Right lobe of liver (tissue), 6 donors: Measurements from ENCODE around the gene GGTLC2. TPM values are rescaled to one million over a fixed set of nuclear protein-coding genes. Genes with fewer than 3 reads are reported as not detected.

Experiments used
- ATAC-seq, 4 donors: fragments of 200-7000 bp; cut with Tn5 transposase; one replicate each; pipeline ENCODE4 v1.9.1; 2020; ENCODE audit warnings: mild to moderate bottlenecking in 4 of 4, moderate library complexity in 4 of 4
- DNase-seq, 3 donors: peaks; one replicate each; pipeline ENCODE4 v3.0.0-alpha.2; 2020
- H3K27ac ChIP-seq, 3 donors: fragments of 200-600 bp; one replicate each; pipeline ENCODE4 v1.8.0; 2022
- H3K27me3 ChIP-seq, 2 donors: fragments of 200-600 bp; one replicate each; pipeline ENCODE4 v1.8.0; 2022
- H3K36me3 ChIP-seq, 4 donors: fragments of 200-600 bp; sonication (generic) in 1 of 4; one replicate each; pipeline versions ENCODE4 v1.5.1 to v1.8.0; 2017 to 2022; ENCODE audit warnings: control low read depth in 1 of 4
- H3K4me1 ChIP-seq, 4 donors: fragments of 200-600 bp; sonication (generic) in 1 of 4; one replicate each; pipeline versions ENCODE4 v1.5.1 to v1.8.0; 2017 to 2022; ENCODE audit warnings: control low read depth in 1 of 4
- H3K4me3 ChIP-seq, 3 donors: fragments of 200-600 bp; one replicate each; pipeline ENCODE4 v1.8.0; 2022
- H3K9me3 ChIP-seq, 4 donors: fragments of 200-600 bp; sonication (generic) in 1 of 4; one replicate each; pipeline versions ENCODE4 v1.5.1 to v1.8.0; 2017 to 2022; ENCODE audit warnings: control low read depth in 1 of 4
- POLR2A ChIP-seq: fragments of 450-650 bp; IDR thresholded peaks from one replicate; pipeline ENCODE4 v1.6.1; 2017; ENCODE audit warnings: antibody characterized with exemption, mild to moderate bottlenecking
- WGBS: methylation state at CpG from one replicate; pipeline ENCODE4 v1.1.6; 2018; ENCODE audit warnings: low coverage, low lambda C conversion rate; ENCODE audit not compliant: insufficient coverage; ENCODE audit errors: missing lambda C conversion rate; 5-methylcytosine and 5-hydroxymethylcytosine counted together
- intact Hi-C, 2 donors: fragments of 100-400 bp; cut with DNase I; formaldehyde crosslinking; loops; one replicate each; pipeline versions ENCODE4 v1.11.2 to v1.14.1; 2022
- total RNA-seq, 6 experiments: library from RNA; depleted of rRNA in 2 of 6; stranded (reverse); fragments of >200 nt in 2 of 6; fragmentation: NEBNext Ultra II Directional in 3 of 6; extraction: Animal tissue kit (Norgen Biotek cat#: 25700) in 3 of 6; gene quantifications; one replicate each; pipeline versions ENCODE4 v1.1.0 to v1.2.4, GENCODE V29; 2016 to 2023
- TF ChIP-seq, protein P1 (sequence below), 4 donors: fragments of 200-600 bp in 3 of 4; fragments of 450-650 bp in 1 of 4; IDR thresholded peaks; one replicate each; pipeline versions ENCODE4 v1.5.1 to v1.8.0; 2016 to 2022; ENCODE audit warnings: antibody characterized with exemption in 4 of 4, mild to moderate bottlenecking in 2 of 4
- donor health status: DM: no; HTN: yes; CAD: no.
- donor health status: DM: no; HTN: no; CAD: no.
- donor health status: DM: no; HTN: no; CAD: no.
- donor health status: DM: no; HTN: yes; CAD: no.
- donor health status: DM: no; HTN: yes; CAD: no.

The GGTLC2 gene
- total RNA-seq, 6 experiments from 2014 or later = not detected

DNA sequence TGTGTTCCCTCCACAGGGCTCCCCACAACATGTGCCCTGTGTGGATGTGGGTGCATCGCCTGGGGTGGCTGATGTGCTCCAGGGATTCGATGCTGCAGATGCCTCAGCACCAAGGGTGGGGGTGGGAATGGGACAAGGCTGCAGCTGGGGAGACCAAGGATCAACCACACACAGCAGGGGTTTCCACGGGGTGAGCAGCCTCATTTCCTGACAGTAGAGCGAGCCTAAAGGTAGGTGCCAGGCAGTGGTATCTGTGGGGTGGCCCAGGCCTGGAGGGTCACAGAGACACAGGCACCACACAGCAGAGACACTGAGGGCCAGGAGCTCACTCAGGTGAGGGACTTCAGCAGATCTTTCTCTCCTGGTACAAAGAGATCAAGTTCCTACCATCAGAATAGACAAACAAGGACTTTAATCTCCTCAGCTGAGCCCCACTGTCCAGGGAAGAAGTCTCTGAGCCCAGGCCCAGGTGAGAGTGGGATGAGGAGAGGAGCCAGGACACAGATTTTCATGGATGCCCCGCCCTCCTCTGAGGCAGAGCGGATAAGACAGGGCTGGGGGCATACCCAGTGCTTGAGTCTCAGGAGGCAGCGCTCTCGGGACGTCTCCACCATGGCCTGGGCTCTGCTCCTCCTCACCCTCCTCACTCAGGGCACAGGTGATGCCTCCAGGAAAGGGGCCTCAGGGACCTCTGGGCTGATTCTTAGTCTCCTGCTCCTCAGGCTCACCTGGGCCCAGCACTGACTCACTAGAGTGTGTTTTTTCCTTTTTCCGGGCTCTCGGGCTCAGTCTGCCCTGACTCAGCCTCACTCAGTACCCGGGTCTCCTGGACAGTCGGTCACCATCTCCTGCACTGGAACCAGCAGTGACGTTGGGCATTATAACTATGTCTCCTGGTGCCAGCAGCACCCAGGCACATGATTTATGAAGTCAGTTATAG, 19.7 kb downstream of the GGTLC2 start:
- Histone ChIP-seq H3K27me3 (no peaks in the 10 kb centered on the region), H3K4me1 (no peaks in the 10 kb centered on the region), H3K36me3 (no peaks in the 10 kb centered on the region), H3K27ac (no peak overlapping the region), H3K9me3 (no peaks in the 10 kb centered on the region), H3K4me3 (no peak overlapping the region)
- 100% methylated on average over 1 of the region's 14 CpGs for WGBS
- intact Hi-C loops = no loop called here
- TF ChIP-seq, protein P1, sequence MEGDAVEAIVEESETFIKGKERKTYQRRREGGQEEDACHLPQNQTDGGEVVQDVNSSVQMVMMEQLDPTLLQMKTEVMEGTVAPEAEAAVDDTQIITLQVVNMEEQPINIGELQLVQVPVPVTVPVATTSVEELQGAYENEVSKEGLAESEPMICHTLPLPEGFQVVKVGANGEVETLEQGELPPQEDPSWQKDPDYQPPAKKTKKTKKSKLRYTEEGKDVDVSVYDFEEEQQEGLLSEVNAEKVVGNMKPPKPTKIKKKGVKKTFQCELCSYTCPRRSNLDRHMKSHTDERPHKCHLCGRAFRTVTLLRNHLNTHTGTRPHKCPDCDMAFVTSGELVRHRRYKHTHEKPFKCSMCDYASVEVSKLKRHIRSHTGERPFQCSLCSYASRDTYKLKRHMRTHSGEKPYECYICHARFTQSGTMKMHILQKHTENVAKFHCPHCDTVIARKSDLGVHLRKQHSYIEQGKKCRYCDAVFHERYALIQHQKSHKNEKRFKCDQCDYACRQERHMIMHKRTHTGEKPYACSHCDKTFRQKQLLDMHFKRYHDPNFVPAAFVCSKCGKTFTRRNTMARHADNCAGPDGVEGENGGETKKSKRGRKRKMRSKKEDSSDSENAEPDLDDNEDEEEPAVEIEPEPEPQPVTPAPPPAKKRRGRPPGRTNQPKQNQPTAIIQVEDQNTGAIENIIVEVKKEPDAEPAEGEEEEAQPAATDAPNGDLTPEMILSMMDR (IDR thresholded peaks at IDR 0.05) = no peak
- no peak for TF ChIP-seq POLR2A
- DNase-seq (no peak), ATAC-seq (no peak)

DNA sequence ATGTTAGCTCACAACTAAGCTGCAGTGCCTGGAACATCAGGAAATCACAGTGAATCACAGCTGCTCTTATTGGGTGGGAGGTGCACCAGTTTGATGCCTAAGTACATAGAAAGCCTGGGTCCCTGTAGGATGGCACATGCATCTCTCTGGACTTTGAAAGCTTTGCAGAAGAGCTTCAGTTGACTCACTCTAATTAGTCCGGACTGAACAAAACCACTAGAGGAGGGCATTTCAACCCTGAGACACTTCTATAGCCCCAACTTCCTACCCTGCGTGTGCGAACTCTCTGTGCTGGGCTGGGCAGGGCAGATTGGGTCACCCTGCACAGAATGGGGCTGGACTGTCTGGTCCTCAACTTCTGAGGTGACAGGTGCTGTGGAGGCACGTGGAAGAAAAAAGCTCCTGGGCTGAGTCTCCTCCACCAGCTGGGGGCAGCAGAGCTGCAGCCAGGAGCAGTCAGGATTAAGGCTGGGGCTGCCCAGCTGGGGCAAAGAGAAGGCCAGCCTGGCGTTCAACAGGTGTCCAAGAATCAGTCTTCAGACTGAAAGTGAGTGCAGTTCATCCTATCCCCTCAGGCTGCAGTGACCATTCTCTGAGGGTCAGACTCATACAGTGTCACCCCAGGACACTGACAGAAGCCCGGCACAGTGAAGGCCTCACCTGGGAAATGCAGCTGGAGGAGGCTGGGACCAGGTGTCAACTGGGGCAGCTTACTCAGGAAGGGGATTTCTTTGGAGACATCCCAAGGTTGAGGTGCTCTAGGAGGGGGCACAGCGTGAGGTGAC, 22.1 kb downstream of the GGTLC2 start:
- Histone ChIP-seq H3K36me3 (no peaks in the 10 kb centered on the region), H3K4me1 (no peaks in the 10 kb centered on the region), H3K4me3 (no peak overlapping the region), H3K9me3 (peaks cover 0 to 8% (median 0%) of the 10 kb centered on the region in 4 donors), H3K27me3 (no peaks in the 10 kb centered on the region), H3K27ac (no peak overlapping the region)
- ATAC-seq = peak; percentile 85 to 96 (median 92)
- WGBS = 32% methylated on average over 5 of the region's 7 CpGs
- TF ChIP-seq POLR2A = no peak
- TF ChIP-seq, protein P1 (IDR thresholded peaks at IDR 0.05) = peak; percentile 50 to 78 (median 70)
- DNase-seq = peak; percentile 58 to 68 (median 63)
- intact Hi-C loops = no loop called here

DNA sequence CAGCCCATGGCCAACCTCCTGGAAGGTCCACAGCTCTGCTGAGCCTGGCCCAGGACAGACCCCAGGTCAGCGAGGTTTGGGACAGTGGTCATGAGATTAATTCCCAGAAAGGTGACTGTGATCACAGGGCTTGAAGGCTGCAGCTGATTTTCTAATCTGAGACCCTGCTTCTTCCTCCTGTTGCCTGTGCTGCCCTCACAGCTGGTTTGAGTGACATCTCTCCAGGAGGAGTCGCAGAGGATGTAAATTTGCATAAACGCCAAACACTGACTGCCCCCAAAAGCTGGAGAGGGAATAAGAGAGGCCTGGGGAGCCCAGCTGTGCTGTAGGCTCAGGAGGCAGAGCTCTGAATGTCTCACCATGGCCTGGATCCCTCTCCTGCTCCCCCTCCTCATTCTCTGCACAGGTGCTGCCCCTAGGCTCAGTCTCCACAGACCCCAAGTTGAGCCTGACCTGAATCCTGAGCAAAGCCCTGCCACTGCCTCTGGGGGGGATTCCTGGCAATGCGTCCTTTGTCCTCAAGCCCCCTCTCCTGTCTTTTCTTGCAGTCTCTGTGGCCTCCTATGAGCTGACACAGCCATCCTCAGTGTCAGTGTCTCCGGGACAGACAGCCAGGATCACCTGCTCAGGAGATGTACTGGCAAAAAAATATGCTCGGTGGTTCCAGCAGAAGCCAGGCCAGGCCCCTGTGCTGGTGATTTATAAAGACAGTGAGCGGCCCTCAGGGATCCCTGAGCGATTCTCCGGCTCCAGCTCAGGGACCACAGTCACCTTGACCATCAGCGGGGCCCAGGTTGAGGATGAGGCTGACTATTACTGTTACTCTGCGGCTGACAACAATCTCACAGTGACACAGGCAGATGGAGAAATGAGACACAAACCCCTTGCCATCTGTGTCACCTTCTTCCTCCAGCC, 23.8 kb downstream of the GGTLC2 start:
- ATAC-seq = no peak
- 59% methylated on average over 5 of the region's 11 CpGs for WGBS
- H3K27me3 ChIP-seq = no peaks in the 10 kb centered on the region
- no peaks in the 10 kb centered on the region for H3K4me1 ChIP-seq
- H3K9me3 ChIP-seq = peaks cover 0 to 8% (median 0%) of the 10 kb centered on the region in 4 donors
- TF ChIP-seq, protein P1 (IDR thresholded peaks at IDR 0.05) = no peak
- no peak for TF ChIP-seq POLR2A
- intact Hi-C loops = no loop called here
- no peak for DNase-seq
- no peaks in the 10 kb centered on the region for H3K36me3 ChIP-seq
- H3K4me3 ChIP-seq = no peak overlapping the region
- H3K27ac ChIP-seq = no peak overlapping the region

DNA sequence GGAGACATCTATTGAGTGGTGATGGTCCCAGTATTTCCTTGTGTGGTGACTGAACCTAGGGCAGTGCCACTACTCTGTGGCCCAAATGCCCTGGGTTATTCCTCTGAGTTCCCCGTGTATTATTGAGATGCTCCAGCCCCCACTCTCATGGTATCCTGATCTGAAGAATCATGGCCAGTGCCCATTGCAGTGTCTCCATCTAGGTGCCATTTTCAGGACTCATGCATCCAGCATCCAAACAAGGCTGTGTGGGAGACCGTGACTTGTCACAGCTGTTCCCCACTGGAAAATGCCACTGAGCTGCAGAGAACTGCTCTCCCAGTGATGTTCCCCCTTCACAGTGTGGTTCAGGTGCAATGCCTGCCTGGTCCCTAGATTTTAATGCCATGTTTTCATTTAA, 24.7 kb downstream of the GGTLC2 start:
- DNase-seq = no peak
- Histone ChIP-seq H3K36me3 (no peaks in the 10 kb centered on the region), H3K27ac (no peak overlapping the region), H3K4me3 (no peak overlapping the region), H3K9me3 (peaks cover 0 to 8% (median 0%) of the 10 kb centered on the region in 4 donors), H3K4me1 (no peaks in the 10 kb centered on the region), H3K27me3 (no peaks in the 10 kb centered on the region)
- ATAC-seq = no peak
- no peak for TF ChIP-seq POLR2A
- TF ChIP-seq, protein P1 (IDR thresholded peaks at IDR 0.05) = no peak
- intact Hi-C loops = no loop called here
- 88% methylated on average over 1 of the region's 2 CpGs for WGBS
